AG20443 (cell line): Measurements from ENCODE around the gene NKIRAS1.
"Not testable (repeated sequence)": the region's sequence is repeated elsewhere in the genome, so short reads cannot be mapped to it uniquely, and the experiment has no call there.

Source experiments
- DNase-seq: peaks from one replicate; pipeline ENCODE4 v3.0.0; 2012; ENCODE audit warnings: low spot score, mixed read lengths

NKIRAS1 gene

GRCh38 chr3:23940775-23941174 is 24.0 kb upstream of the NKIRAS1 start:
- no peak for DNase-seq

GRCh38 chr3:23938688-23939087 is 21.9 kb upstream of the NKIRAS1 start:
- no peak for DNase-seq

- DNase-seq = no peak
Observed at GRCh38 chr3:23937296-23937695, 20.5 kb upstream of the NKIRAS1 start.

GRCh38 chr3:23934253-23934652 is 17.5 kb upstream of the NKIRAS1 start:
- no peak for DNase-seq

- DNase-seq = no peak
Observed at GRCh38 chr3:23932571-23932970, 15.8 kb upstream of the NKIRAS1 start.

GRCh38 chr3:23931597-23931996 is 14.8 kb upstream of the NKIRAS1 start:
- no peak for DNase-seq

- no peak for DNase-seq
Observed at GRCh38 chr3:23928524-23928923, 11.7 kb upstream of the NKIRAS1 start.

GRCh38 chr3:23926736-23927135 is 9.9 kb upstream of the NKIRAS1 start:
- no peak for DNase-seq

- no peak for DNase-seq
Observed at GRCh38 chr3:23926246-23926645, 9.5 kb upstream of the NKIRAS1 start.

- DNase-seq = no peak
Observed at GRCh38 chr3:23923786-23924185, 7.0 kb upstream of the NKIRAS1 start.

- DNase-seq = no peak
Observed at GRCh38 chr3:23921052-23921511, 4.3 kb upstream of the NKIRAS1 start.

- DNase-seq = no peak
Observed at GRCh38 chr3:23920151-23920655, 3.4 kb upstream of the NKIRAS1 start.

- DNase-seq = no peak
Observed at GRCh38 chr3:23919628-23920027, 2.8 kb upstream of the NKIRAS1 start.

GRCh38 chr3:23918331-23918730 is 1.5 kb upstream of the NKIRAS1 start:
- not testable (repeated sequence) for DNase-seq

- peak; percentile 69 for DNase-seq
Observed at GRCh38 chr3:23917679-23918303, 1.0 kb upstream of the NKIRAS1 start.

GRCh38 chr3:23916152-23916885 is 471 bp downstream of the NKIRAS1 start:
- no peak for DNase-seq

- no peak for DNase-seq
Observed at GRCh38 chr3:23915537-23916108, 1.2 kb downstream of the NKIRAS1 start.

- DNase-seq = no peak
Observed at GRCh38 chr3:23913873-23914743, 2.7 kb downstream of the NKIRAS1 start.

- DNase-seq = no peak
Observed at GRCh38 chr3:23913182-23913581, 3.6 kb downstream of the NKIRAS1 start.

- not testable (repeated sequence) for DNase-seq
Observed at GRCh38 chr3:23912335-23912734, 4.5 kb downstream of the NKIRAS1 start.

- no peak for DNase-seq
Observed at GRCh38 chr3:23911397-23911796, 5.4 kb downstream of the NKIRAS1 start.

GRCh38 chr3:23909341-23909740 is 7.4 kb downstream of the NKIRAS1 start:
- no peak for DNase-seq
